GM19099 (cell line): ENCODE measurements around the gene CHERP.
A peak's percentile ranks its signal among the peaks of the same experiment; 100 is the strongest.

ENCODE experiments used
- POLR2A ChIP-seq: IDR thresholded peaks from 3 replicates; pipeline ENCODE4 v1.6.1; 2011; ENCODE audit warnings: low read depth; ENCODE audit not compliant: insufficient read length; ENCODE audit errors: extremely low read depth

The CHERP gene

DNA sequence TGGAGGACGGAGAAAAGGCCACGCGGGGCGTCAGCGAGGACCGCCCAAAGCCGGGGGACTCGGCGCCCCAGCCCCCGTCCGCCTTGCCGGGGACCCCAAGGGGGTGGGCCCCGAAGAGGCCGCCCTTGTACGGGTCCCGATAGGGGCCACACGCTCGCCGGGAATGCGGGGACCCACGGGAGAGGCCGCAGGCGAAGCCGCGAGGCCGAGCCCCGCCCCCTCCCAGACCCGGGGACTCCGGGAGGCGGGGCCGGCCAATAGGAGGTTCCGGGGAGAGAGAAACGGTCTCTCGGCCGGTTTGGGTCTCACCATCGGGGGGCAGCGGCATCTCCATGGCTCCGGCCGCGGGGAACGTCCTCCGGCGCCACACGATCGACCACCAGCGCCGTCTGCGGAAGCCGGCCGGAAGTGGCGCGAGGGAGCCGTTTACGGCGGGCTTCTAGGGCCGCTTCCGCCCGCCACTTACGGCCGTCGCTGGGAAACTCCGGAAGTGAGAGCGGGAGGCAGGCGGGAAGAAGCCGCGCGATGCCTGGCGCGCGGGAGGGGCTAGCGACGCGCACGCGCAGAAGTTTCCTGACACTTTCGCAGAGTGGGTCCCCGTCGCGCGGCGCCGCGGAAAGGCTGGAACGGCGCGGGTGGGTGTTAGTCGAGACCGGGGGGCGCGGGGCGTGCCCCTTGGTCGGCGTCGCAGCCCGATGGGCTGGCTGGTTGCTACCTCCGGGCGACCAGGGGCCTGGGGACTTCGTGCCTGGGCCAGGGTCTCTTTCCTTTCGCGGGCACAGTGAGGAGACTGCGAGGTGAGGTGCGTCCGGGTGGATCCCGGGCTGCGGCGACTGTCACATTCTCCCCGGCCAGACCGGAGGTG lies at the start of gene CHERP:
Gene CHERP (minus strand): TSS at position 393 of the 865 bp plus-strand sequence. CDS start 59 bp downstream, at position 334.
- peak; percentile 90 for TF ChIP-seq POLR2A

GRCh38 chr19:16590876-16591802 lies 48.9 kb upstream of the CHERP start:
- no peak for TF ChIP-seq POLR2A

DNA sequence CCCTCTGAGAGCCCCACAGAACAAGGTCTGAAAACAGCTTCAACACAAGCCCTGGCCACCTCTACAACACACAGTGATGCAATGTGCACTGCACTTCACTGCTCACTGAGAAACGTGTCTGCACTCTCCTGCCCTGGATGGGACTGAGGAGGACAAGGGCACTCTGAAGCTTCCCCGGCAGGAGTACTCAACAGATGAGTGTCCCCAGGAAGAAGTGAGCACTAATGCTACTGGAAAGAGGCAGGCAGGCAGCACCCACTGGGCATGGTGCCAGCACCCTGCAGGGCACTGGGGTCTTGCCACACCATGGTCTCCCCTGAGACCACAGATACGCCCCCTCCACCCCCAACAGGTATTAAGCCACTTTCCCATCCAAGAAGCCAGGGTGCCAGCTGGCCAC lies 47.7 kb upstream of the CHERP start:
- no peak for TF ChIP-seq POLR2A

- TF ChIP-seq POLR2A = no peak
Observed at GRCh38 chr19:16588824-16589577, 46.8 kb upstream of the CHERP start.

DNA sequence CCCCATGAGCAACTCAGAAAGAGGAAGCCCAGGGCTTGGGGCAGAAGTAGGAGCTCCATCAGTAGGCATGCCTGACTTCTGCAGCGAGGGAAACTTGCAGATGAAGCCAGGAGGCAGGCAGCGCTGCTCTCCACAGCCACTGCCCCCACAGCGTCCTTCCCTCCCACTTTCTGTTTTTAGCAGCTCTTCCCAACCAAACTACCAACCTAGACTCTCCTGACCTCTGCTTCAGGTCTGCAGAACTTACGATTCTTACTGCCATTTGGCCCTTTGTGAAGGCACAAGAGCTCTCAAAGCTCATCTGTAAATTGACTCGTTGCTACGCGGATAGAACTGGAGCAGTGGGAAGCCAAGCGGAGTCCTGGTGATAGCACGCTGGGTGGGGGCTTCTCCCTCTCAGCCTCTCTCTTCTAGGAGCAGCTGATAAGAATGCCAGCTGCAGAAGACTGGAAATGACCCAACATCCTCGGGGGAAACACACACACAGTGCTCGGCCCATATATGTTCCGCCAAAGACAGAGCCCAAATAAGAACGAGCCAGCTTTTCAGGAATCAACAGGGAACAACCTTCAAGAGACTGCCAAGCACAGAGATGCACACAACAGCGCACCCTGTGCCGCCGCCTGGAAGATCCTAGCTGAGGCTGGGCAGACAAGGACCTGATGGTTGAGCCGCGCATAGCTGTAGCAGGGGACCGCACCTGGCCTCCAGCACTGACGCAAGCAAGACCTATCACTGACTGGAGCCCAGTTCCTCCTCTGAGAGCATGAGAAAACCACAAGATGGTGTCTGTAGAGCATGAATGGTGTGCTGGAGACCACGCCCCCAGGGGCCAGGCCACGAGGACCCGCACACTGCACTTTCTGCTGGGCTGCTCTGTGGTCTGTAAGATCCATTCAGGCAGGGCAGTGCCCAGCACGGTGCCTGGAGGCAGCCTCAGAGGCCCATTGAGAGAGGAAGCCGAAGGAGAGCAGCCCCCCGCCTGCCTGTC lies 45.9 kb upstream of the CHERP start:
- TF ChIP-seq POLR2A = peak; percentile 86

DNA sequence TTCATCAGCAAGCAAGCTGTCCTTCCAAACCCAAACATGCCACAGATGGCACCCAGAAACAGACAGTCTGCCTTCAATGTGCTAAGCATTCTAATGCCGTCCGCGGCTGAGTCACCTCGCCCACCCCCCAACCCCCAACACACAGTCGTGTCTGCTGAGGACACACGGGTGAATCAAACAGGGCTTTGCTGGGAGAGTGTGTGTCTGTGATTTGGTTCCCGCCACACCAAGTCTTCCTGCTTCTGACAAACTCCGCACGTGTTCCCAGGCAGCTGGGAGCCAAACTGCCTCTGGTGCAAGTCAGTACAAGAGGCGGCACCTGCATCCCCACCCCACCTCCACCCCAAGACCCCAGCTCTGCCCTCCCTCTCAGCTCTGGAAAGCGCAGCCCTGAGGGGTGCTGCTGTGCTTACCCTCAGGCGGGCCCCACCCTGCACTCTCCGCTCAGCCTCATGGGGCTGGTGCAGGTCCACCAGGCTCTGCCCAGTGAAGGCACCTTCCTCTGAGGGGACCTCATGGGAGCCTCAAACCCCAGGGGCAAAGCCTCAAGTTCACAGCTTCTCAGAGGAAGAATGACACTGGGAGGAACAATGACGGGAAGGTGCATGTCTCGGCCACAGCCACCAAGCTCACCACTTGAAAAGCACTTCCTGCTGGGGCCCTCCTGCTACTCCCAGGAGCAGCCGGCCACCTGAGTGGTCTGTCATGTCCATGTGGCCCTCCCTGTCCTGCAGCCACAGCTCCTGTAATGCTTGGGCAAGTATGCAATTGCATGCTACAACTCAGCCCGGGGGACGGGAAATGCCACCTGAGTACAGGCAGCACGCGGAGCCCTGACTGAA lies 45.0 kb upstream of the CHERP start:
- peak; percentile 59 for TF ChIP-seq POLR2A

- TF ChIP-seq POLR2A = no peak
Observed at GRCh38 chr19:16586477-16586871, 44.2 kb upstream of the CHERP start.

DNA sequence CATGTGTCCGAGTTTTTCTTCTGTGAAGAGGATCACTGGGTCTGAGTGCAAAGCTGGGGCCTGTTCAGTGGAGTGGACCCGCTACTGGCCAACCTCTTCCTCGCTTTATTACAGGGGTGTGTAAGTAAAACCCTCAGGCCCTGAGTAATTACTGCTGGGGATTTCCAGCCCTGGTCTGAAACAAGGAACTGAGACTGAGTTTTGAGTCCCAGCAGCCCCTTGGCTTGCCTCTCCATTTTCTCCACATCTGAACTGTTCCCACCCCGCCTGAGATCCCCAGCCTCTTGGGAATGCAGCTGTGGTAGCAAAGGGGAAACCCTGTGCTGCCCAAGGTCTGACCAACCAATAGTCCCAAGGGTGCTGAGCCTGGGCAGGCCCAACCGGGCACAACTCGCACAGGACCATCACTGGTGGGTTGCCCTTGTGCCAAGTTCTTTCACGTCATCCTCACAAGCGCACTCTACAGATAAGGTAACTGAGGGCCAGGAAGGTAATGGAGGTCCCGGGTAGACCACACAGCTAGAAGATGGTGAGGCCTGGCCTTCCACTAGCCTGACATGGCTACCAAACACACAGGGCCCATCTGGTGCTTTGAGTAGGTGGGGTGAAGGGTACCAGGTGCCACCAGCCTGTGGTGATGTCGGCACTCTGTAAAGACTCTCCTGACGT lies 43.7 kb upstream of the CHERP start:
- peak; percentile 76 for TF ChIP-seq POLR2A

GRCh38 chr19:16585094-16585801 lies 43.0 kb upstream of the CHERP start:
- TF ChIP-seq POLR2A = no peak

DNA sequence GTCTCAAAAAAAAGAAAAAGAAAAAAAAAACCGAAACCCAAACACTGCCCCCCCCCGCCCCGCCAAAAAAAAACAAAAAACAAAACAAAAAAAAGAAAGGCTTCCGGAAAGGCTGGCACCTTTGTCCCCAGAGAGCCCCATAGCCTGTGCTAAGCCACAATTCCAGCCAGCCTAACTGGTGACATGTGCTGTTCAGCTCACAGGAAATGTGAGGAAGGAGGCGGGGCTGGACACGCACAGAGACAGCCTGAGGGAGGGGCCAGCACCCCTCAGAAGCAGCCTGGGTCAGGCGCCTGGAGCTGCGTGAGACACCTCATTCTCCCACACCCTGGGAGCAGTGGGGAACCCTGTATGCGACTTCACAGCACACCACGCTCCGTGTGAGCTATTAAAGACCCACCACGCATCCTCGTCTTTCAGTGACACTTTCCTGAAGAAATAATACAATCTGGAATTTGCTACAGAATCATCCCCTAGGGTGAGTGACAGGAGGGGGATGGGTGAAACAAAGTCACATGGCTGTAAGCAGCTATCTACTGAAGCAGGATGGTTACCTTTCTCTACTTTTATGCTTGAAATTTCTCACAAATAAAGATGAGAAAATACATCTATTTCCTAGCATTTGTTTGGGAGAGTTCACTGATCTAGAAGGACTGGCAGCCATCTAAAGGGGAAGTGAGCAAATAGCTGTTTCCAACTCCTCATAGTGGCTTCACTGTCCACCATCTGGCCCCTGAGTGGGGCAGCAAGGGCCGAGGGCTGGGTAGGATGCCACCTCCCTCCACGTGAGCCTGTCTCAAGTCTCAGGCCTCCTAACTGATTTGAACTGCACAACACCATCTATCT lies 42.2 kb upstream of the CHERP start:
- peak; percentile 98 for TF ChIP-seq POLR2A

- no peak for TF ChIP-seq POLR2A
Observed at GRCh38 chr19:16582486-16583261, 40.4 kb upstream of the CHERP start.

GRCh38 chr19:16581971-16582343 lies 39.7 kb upstream of the CHERP start:
- no peak for TF ChIP-seq POLR2A
